HL-60 (cell line): Measurements from ENCODE around the gene SLC1A5.

ENCODE experiments used
- DNase-seq, 2 experiments: peaks; one replicate each; pipeline ENCODE4 v3.0.0-alpha.2; 2010 to 2020; ENCODE audit warnings: low read depth in 1 of 2, low spot score in 1 of 2
- H3K27ac ChIP-seq: fragments of 250-450 bp; sonication (Bioruptor Pico); replicated peaks from 2 replicates; pipeline ENCODE4 v1.5.1; 2020; ENCODE audit warnings: mild to moderate bottlenecking, moderate library complexity
- H3K27me3 ChIP-seq: fragments of 250-450 bp; sonication (Bioruptor Pico); 2 replicates; pipeline ENCODE4 v1.5.1; 2021; ENCODE audit warnings: mild to moderate bottlenecking, moderate library complexity; ENCODE audit not compliant: insufficient read depth, poor library complexity, severe bottlenecking
- H3K4me3 ChIP-seq: replicated peaks from 2 replicates; pipeline ENCODE4 v1.5.1; 2011; ENCODE audit warnings: mild to moderate bottlenecking, control low read depth, low read length; ENCODE audit not compliant: insufficient read depth
- CTCF ChIP-seq: IDR thresholded peaks from one replicate; pipeline ENCODE4 v1.5.1; 2011; ENCODE audit warnings: low read length, control low read depth, inconsistent platforms; ENCODE audit not compliant: insufficient read depth
- GABPA ChIP-seq: IDR thresholded peaks from 2 replicates; pipeline ENCODE4 v1.6.1; 2012; ENCODE audit warnings: low read depth
- POLR2AphosphoS5 ChIP-seq: IDR thresholded peaks from 2 replicates; pipeline ENCODE4 v1.6.1; 2012; ENCODE audit warnings: low read depth
- REST ChIP-seq: IDR thresholded peaks from 2 replicates; pipeline ENCODE4 v1.6.1; 2012; ENCODE audit warnings: low read depth; ENCODE audit not compliant: insufficient replicate concordance
- SPI1 ChIP-seq: IDR thresholded peaks from 2 replicates; pipeline ENCODE4 v1.6.1; 2012; ENCODE audit warnings: low read depth, mild to moderate bottlenecking, borderline replicate concordance

Gene SLC1A5

DNA sequence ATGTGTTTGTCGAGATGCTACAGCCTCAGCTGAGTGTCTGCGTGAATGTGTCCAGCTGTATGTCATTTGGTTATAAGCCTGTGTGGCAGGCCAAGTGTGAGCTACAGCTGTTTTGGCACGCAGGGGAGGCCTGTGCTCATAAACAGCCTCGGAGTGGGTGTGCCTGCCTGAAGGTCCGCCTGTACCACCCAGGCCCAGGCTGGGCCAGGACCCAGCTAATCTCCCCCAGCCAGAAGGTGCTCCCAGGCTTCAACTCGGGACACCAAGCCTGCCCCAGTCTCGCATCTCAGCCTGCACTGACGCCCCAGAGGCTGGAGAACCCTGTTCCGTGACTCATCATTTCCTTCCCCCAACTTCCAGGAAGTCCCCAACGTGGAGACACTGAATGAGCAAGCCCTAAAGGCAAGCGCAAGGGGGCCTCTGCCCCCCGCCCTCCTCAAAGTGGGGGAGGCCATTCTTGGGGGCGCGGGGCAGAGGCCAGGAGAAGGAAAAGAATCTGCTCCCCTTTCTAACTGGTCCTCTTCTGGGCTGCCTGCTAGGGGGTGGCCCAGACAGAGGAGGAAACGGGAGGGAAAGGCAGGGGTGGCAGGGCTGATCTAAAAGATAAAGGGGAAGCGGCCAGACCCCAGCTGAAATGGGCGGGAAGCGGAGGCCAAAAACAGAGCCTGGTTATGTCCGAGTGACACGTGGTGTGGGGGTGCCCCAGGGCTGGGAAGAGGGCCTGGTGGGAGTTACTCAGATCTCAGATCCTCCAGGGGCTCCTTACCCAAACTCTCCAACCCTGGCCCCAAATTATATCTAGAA lies 2.0 kb downstream of the SLC1A5 start:
- Histone ChIP-seq H3K27ac (peak overlapping the region; percentile 96), H3K27me3 (no peaks in the 10 kb centered on the region), H3K4me3 (peak overlapping the region; percentile 88)
- peak; percentile 91 to 93 for DNase-seq
- TF ChIP-seq CTCF = no peak
- TF ChIP-seq SPI1 = peak; percentile 80
- peak; percentile 49 for TF ChIP-seq REST
- TF ChIP-seq POLR2AphosphoS5 = peak; percentile 70
- TF ChIP-seq GABPA = no peak; the same call in 1 of the 2 replicates

DNA sequence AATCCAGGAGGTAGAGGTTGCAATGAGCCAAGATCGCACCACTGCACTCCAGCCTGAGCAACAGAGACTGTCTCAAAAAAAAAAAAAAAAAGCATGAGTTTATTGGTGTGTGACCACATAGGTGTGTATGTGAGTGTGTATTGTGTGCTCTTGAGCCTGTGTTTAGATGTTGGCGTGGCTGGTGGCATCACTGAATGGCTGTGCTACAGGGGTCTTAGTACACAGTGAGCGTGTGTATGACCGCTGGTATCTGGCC lies 2.5 kb downstream of the SLC1A5 start:
- TF ChIP-seq REST = no peak
- TF ChIP-seq CTCF = no peak
- TF ChIP-seq GABPA = no peak
- TF ChIP-seq SPI1 = no peak
- TF ChIP-seq POLR2AphosphoS5 = no peak
- Histone ChIP-seq H3K27me3 (no peaks in the 10 kb centered on the region), H3K4me3 (peak overlapping the region; percentile 88), H3K27ac (peak overlapping the region; percentile 96)
- no peak for DNase-seq

GRCh38 chr19:46785054-46785979 lies 3.1 kb downstream of the SLC1A5 start:
- no peak for TF ChIP-seq GABPA
- DNase-seq = no peak
- Histone ChIP-seq H3K27me3 (no peaks in the 10 kb centered on the region), H3K27ac (peak overlapping the region; percentile 96), H3K4me3 (peak overlapping the region; percentile 88)

DNA sequence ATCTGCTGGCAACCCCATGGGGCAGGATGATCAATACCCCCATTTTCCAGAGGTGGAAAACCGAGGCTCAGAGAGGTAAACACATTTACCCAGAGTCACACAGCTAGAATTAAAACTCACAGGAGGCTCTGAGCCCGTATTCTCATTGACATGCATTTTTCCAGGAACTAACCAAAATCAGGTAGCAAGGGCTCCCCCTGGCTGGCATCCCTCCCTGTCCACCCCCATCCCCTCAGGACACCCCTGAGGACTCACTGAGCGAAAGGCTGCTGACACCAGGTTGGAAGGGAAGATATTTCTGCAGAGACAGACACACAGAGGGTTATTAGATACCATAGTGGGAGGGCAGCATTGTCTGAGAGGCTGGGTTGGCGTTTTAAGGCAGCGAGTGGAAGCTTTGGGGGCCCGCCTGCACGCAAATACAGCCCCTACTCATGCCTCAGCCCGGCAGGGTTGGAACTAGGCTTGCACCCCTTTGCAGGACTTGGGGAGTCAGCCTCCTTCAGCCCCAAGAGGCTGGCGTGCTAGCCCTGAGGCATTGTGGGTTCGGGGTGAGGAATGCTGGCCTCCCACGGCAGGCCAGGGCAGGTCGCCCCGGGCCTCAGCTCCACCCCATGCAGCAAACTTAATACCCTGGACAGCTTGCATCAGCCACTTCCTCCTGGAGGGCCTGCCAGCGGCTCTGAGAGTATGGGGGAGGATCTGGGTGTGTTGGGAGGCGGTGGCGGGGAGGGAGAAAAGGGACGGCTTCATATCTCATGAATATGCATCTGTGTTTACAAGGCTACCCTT lies 3.9 kb downstream of the SLC1A5 start:
- TF ChIP-seq SPI1 (peak; percentile 95), GABPA (no peak), REST (peak; percentile 8), CTCF (no peak), POLR2AphosphoS5 (peak; percentile 85)
- H3K27me3 ChIP-seq = no peaks in the 10 kb centered on the region
- DNase-seq = peak; percentile 81 to 97
- H3K4me3 ChIP-seq = peak overlapping the region; percentile 88
- peak overlapping the region; percentile 96 for H3K27ac ChIP-seq
